GM10248 (cell line): ENCODE results near the gene GAL.

Source experiments
- CTCF ChIA-PET: fragments of 300-600 bp; sonication (Branson Sonifier 250); formaldehyde crosslinking; extraction: SDS; loops from one replicate; lab custom pipeline; 2021; ENCODE audit warnings: antibody characterized with exemption; lab: Yijun Ruan, JAX
- POLR2A ChIA-PET: fragments of 350-650 bp; sonication (Branson Sonifier 250); formaldehyde crosslinking; extraction: SDS; loops from one replicate; lab custom pipeline; 2020; ENCODE audit warnings: antibody characterized with exemption; lab: Yijun Ruan, JAX
- DNase-seq: peaks from one replicate; pipeline ENCODE4 v3.0.0; 2012; ENCODE audit errors: extremely low spot score
- TF ChIP-seq, protein P1 (sequence below): IDR thresholded peaks from 2 replicates; pipeline ENCODE4 v1.5.1; 2012; ENCODE audit warnings: mild to moderate bottlenecking, low read depth; ENCODE audit errors: extremely low read depth, missing control alignments, control extremely low read depth

GAL gene

DNA sequence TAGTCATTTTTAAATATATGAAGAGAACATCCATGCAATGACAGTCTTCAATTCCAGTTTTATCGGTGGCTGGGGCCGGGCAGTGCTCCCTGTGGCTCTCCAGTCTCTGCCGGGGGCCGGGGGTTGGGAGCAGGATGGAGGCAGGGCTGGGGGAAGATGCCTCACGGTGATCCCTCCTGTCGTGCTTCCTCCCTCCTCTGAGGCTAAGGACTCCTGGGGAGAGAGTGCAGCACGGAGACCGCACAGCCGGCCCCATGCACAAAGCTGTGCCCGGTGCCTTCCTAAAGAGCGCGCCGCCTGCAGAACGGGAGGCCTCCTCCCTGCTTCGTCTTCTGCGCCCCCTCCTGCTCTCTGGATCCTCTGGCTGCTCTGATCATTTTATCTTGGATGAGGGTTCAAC is 20.5 kb downstream of the GAL start:
- TF ChIP-seq, protein P1, sequence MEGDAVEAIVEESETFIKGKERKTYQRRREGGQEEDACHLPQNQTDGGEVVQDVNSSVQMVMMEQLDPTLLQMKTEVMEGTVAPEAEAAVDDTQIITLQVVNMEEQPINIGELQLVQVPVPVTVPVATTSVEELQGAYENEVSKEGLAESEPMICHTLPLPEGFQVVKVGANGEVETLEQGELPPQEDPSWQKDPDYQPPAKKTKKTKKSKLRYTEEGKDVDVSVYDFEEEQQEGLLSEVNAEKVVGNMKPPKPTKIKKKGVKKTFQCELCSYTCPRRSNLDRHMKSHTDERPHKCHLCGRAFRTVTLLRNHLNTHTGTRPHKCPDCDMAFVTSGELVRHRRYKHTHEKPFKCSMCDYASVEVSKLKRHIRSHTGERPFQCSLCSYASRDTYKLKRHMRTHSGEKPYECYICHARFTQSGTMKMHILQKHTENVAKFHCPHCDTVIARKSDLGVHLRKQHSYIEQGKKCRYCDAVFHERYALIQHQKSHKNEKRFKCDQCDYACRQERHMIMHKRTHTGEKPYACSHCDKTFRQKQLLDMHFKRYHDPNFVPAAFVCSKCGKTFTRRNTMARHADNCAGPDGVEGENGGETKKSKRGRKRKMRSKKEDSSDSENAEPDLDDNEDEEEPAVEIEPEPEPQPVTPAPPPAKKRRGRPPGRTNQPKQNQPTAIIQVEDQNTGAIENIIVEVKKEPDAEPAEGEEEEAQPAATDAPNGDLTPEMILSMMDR = no peak
- DNase-seq = no peak
- CTCF ChIA-PET = no interaction called here
- POLR2A ChIA-PET = no interaction called here

GRCh38 chr11:68707527-68707926 is 23.2 kb downstream of the GAL start:
- CTCF ChIA-PET = no interaction called here

GRCh38 chr11:68709062-68709461 is 24.7 kb downstream of the GAL start:
- DNase-seq = no peak
- ChIA-PET POLR2A (no interaction called here), CTCF (no interaction called here)
- TF ChIP-seq, protein P1 = no peak

More at GRCh38 chr11:68707527-68707926, 23.2 kb downstream of the GAL start:
- TF ChIP-seq, protein P1 = no peak
- no peak for DNase-seq
- POLR2A ChIA-PET = no interaction called here

GRCh38 chr11:68710409-68710808 is 26.1 kb downstream of the GAL start:
- TF ChIP-seq, protein P1 = no peak
- POLR2A ChIA-PET = no interaction called here
- no peak for DNase-seq
- CTCF ChIA-PET = no interaction called here

GRCh38 chr11:68711114-68711513 is 26.8 kb downstream of the GAL start:
- CTCF ChIA-PET = no interaction called here
- POLR2A ChIA-PET = no interaction called here
- TF ChIP-seq, protein P1 = no peak
- DNase-seq = no peak

GRCh38 chr11:68714060-68714856 is 29.9 kb downstream of the GAL start:
- CTCF ChIA-PET = interaction anchor here (1.4 to 1.5 kb wide), 2 partner anchors 11 to 27 kb away, joined by 3 to 4 read pairs; no protein-coding TSS in a partner anchor

More at GRCh38 chr11:68714060-68714856, 29.9 kb downstream of the GAL start:
- no peak for DNase-seq
- TF ChIP-seq, protein P1 = no peak
- POLR2A ChIA-PET = no interaction called here
